LNCaP clone FGC (cell line): Measurements from ENCODE around the gene CCDC146.

ENCODE experiments used
- DNase-seq: peaks from one replicate; pipeline ENCODE4 v3.0.0-alpha.2; 2011; ENCODE audit warnings: low read depth
- H3K4me3 ChIP-seq: 2 replicates; pipeline ENCODE4 v1.5.1; 2011; ENCODE audit warnings: mild to moderate bottlenecking, low read depth, low read length, control low read depth
- TF ChIP-seq, protein P1 (sequence below): IDR thresholded peaks from 2 replicates; pipeline ENCODE4 v1.5.1; 2012; ENCODE audit warnings: mild to moderate bottlenecking; ENCODE audit not compliant: control insufficient read depth, insufficient read depth; ENCODE audit errors: extremely low read depth

Gene CCDC146

DNA sequence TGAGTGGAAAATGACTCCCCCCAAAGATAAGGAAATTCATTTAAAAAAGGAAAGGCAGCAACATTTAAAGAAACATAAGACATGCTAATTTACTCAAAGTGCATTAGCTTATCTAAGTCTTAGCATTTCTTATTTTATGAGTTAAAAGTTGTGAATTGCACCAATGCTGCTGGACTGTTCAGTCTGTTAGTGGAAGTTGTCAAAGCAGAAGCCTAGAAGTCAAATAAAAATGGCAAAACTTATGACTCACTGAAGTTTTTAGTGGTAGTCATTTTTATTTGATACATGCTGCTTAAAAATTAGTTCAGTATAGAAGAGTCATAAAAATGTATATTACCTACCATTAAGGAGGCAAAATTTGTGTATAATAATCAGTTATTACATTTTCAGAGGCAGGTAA lies 168.0 kb downstream of the CCDC146 start:
- H3K4me3 ChIP-seq, result no peak overlapping the region
- no peak for DNase-seq

DNA sequence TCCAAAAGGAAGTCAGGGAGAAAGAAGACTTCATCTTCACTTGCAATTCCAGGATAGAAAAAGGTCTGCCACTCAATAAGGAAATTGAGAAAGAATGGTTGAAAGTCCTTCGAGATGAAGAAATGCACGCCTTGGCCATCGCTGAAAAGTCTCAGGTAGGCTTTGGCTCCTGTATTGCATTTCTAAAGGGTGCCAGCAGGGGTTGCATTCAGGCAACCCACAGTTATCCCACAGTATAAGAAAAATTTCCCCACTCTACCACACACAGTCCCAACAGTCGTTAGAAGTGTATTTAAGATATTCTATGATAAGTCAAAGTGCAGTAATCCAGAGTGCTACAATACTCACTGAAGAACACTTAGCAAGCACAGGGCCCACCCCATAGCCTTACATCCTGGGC lies 170.6 kb downstream of the CCDC146 start:
- TF ChIP-seq, protein P1, sequence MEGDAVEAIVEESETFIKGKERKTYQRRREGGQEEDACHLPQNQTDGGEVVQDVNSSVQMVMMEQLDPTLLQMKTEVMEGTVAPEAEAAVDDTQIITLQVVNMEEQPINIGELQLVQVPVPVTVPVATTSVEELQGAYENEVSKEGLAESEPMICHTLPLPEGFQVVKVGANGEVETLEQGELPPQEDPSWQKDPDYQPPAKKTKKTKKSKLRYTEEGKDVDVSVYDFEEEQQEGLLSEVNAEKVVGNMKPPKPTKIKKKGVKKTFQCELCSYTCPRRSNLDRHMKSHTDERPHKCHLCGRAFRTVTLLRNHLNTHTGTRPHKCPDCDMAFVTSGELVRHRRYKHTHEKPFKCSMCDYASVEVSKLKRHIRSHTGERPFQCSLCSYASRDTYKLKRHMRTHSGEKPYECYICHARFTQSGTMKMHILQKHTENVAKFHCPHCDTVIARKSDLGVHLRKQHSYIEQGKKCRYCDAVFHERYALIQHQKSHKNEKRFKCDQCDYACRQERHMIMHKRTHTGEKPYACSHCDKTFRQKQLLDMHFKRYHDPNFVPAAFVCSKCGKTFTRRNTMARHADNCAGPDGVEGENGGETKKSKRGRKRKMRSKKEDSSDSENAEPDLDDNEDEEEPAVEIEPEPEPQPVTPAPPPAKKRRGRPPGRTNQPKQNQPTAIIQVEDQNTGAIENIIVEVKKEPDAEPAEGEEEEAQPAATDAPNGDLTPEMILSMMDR, result no peak
- H3K4me3 ChIP-seq, result no peak overlapping the region
- no peak for DNase-seq

More for the DNA sequence above, 168.0 kb downstream of the CCDC146 start:
- TF ChIP-seq, protein P1, result no peak

DNA sequence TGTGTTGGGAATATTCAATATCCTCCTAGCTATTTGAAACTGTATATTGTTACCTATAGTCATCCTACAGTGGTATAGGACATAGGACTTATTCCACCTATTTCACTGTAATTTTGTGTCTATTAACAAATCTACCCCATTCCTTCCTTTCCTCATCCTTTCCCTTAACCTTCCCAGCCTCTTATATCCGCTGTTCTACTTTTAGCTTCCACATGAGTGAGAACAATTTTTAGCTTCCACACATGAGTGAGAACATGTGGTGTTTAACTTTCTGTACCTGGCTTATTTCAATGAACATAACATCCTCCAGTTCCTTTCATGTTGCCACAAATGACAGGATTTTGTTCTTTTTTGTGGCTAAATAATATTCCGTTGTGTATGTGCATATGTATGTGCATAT lies 173.1 kb downstream of the CCDC146 start:
- no peak for DNase-seq
- TF ChIP-seq, protein P1, result no peak
- no peak overlapping the region for H3K4me3 ChIP-seq

DNA sequence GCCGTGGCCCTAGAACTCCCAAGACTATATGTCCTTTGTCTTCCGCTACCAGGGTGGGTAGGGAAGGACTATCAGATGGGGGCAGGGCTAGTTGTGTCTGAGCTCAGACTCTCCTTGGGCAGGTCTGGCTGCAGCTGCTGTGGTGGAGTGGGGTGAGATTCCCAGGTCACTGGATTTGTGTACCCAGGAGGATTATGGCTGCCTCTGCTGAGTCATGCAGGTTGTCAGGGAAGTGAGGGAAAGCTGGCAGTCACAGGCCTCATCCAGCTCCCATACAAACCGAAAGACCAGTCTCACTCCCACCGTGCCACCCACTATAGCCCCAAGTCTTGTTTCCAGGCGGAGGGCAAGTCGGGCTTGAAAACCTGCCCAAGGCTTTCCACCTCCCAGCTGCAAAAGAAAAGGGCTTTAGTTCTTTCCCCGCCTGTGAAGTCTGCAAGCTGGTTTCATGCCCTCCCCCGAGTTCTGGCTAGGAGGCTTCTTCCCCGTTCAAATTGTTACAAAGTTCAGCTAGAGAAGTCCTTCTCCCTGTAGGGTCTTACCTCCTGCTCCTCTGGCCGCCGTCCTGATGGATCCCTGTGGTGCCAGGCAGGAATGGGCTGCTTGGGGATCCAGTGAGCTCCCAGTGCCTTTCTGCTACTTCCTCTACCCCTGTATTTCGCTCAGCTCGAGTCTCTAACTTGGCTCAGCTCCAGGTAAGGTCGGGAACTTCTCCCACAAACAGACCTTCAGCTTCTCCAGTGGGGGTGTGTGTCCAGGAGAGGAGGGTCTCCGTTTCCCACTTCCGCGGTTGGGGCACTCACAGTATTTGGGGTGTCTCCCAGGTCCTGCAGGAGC lies 184.0 kb downstream of the CCDC146 start:
- TF ChIP-seq, protein P1, result no peak
- no peak for DNase-seq
- no peak overlapping the region for H3K4me3 ChIP-seq

- TF ChIP-seq, protein P1, result no peak
- no peak for DNase-seq
- H3K4me3 ChIP-seq, result no peak overlapping the region
Measured at GRCh38 chr7:77308792-77309191, 186.4 kb downstream of the CCDC146 start.

- DNase-seq, result no peak
- H3K4me3 ChIP-seq, result no peak overlapping the region
- TF ChIP-seq, protein P1, result no peak
Measured at GRCh38 chr7:77309714-77310220, 187.4 kb downstream of the CCDC146 start.
